GM18870 (cell line): ENCODE results near the gene TMA16.
A peak's percentile ranks its signal among the peaks of the same experiment; 100 is the strongest.
"Not testable (repeated sequence)": the region's sequence is repeated elsewhere in the genome, so short reads cannot be mapped to it uniquely, and the experiment has no call there.

Source experiments
- ATAC-seq: cut with Tn5 transposase; IDR thresholded peaks from one replicate; pipeline ENCODE4 v1.9.1; 2021; ENCODE audit warnings: moderate library complexity; ENCODE audit not compliant: unreplicated experiment

TMA16 gene

GRCh38 chr4:163494360-163495241, at the start of gene TMA16:
TMA16 (plus strand) TSS chr4:163494690; CDS start chr4:163494802, 112 bp downstream.
- peak; percentile 68 for ATAC-seq

GRCh38 chr4:163447023-163447422, 47.5 kb upstream of the TMA16 start:
- not testable (repeated sequence) for ATAC-seq

GRCh38 chr4:163447481-163447880, 47.0 kb upstream of the TMA16 start:
- ATAC-seq: no peak

GRCh38 chr4:163448540-163449203, 45.8 kb upstream of the TMA16 start:
- ATAC-seq: no peak

GRCh38 chr4:163462556-163462955, 31.9 kb upstream of the TMA16 start:
- no peak for ATAC-seq

GRCh38 chr4:163467082-163467770, 27.3 kb upstream of the TMA16 start:
- no peak for ATAC-seq

- ATAC-seq: no peak
Observed at GRCh38 chr4:163470391-163470790, 24.1 kb upstream of the TMA16 start.

- ATAC-seq: no peak
Observed at GRCh38 chr4:163473130-163473529, 21.4 kb upstream of the TMA16 start.

GRCh38 chr4:163473576-163473975, 20.9 kb upstream of the TMA16 start, which contains the start of gene TKTL2:
TKTL2 (minus strand) TSS chr4:163473754; CDS start chr4:163473734, 20 bp downstream.
- ATAC-seq: no peak

GRCh38 chr4:163474027-163474426, 20.5 kb upstream of the TMA16 start:
- ATAC-seq: peak; percentile 46

GRCh38 chr4:163476761-163477438, 17.6 kb upstream of the TMA16 start:
- no peak for ATAC-seq

- ATAC-seq: peak; percentile 60
Observed at GRCh38 chr4:163482190-163482589, 12.3 kb upstream of the TMA16 start.

- peak; percentile 48 for ATAC-seq
Observed at GRCh38 chr4:163484906-163485305, 9.6 kb upstream of the TMA16 start.

GRCh38 chr4:163485589-163485988, 8.9 kb upstream of the TMA16 start:
- no peak for ATAC-seq

GRCh38 chr4:163486321-163486720, 8.2 kb upstream of the TMA16 start:
- no peak for ATAC-seq

- ATAC-seq: no peak
Observed at GRCh38 chr4:163489929-163490328, 4.6 kb upstream of the TMA16 start.

GRCh38 chr4:163492951-163493504, 1.5 kb upstream of the TMA16 start:
- ATAC-seq: no peak

- peak; percentile 23 for ATAC-seq
Observed at GRCh38 chr4:163493643-163494359, 689 bp upstream of the TMA16 start.

- ATAC-seq: peak; percentile 51
Observed at GRCh38 chr4:163495900-163496299, 1.4 kb downstream of the TMA16 start.

GRCh38 chr4:163500586-163500985, 6.1 kb downstream of the TMA16 start:
- no peak for ATAC-seq
